HepG2 (cell line): ENCODE data around the gene SLC7A10. TPM values are rescaled to one million over a fixed set of nuclear protein-coding genes. Genes with fewer than 3 reads are reported as not detected.

Experiments
- ARID2 ChIP-seq: sonication (generic); formaldehyde crosslinking; IDR thresholded peaks from 2 replicates; pipeline ENCODE4 v1.8.1; 2022; ENCODE audit warnings: mild to moderate bottlenecking, missing genetic modification reagents, borderline replicate concordance
- ASH2L ChIP-seq: fragments of 300-600, 200-600 bp; sonication (generic); IDR thresholded peaks from 2 replicates; pipeline ENCODE4 v1.7.0; 2017; ENCODE audit warnings: low read depth, mild to moderate bottlenecking, moderate library complexity, mixed read lengths, low read length; ENCODE audit not compliant: insufficient read length
- HHEX ChIP-seq: IDR thresholded peaks from 2 replicates; pipeline ENCODE4 v1.6.1; 2016; ENCODE audit warnings: control low read depth
- MAF1 ChIP-seq: sonication (generic); formaldehyde crosslinking; IDR thresholded peaks from 2 replicates; pipeline ENCODE4 v1.5.0; 2020; ENCODE audit warnings: missing genetic modification reagents, borderline replicate concordance
- NKX3-1 ChIP-seq: sonication (generic); formaldehyde crosslinking; IDR thresholded peaks from 2 replicates; pipeline ENCODE4 v1.5.0; 2020; ENCODE audit warnings: missing genetic modification reagents
- POGZ ChIP-seq: sonication (generic); formaldehyde crosslinking; IDR thresholded peaks from 2 replicates; pipeline ENCODE4 v1.4.0; 2020; ENCODE audit warnings: mild to moderate bottlenecking, missing genetic modification reagents
- RFXAP ChIP-seq: sonication (generic); formaldehyde crosslinking; IDR thresholded peaks from 2 replicates; pipeline ENCODE4 v1.4.0; 2020; ENCODE audit warnings: missing genetic modification reagents, borderline replicate concordance
- TEAD2 ChIP-seq: sonication (generic); formaldehyde crosslinking; IDR thresholded peaks from 2 replicates; pipeline ENCODE4 v1.9.0; 2021; ENCODE audit warnings: missing genetic modification reagents
- ZFX ChIP-seq: sonication (generic); formaldehyde crosslinking; IDR thresholded peaks from 2 replicates; pipeline ENCODE4 v1.4.0; 2020; ENCODE audit warnings: mild to moderate bottlenecking, low read depth, missing genetic modification reagents, moderate library complexity
- ZNF562 ChIP-seq: sonication (generic); formaldehyde crosslinking; IDR thresholded peaks from 2 replicates; pipeline ENCODE4 v1.8.0; 2022; ENCODE audit warnings: missing genetic modification reagents, borderline replicate concordance
- ZNF605 ChIP-seq: sonication (generic); formaldehyde crosslinking; IDR thresholded peaks from 2 replicates; pipeline ENCODE4 v1.8.0; 2022; ENCODE audit warnings: mild to moderate bottlenecking, missing genetic modification reagents
- polyA plus RNA-seq, 8 experiments: library from polyadenylated mRNA; depleted of rRNA in 3 of 8; stranded (reverse) in 7 of 8; unstranded in 1 of 8; fragments of >200 nt; fragmentation: Illumina TruSeq in 4 of 8; extraction: Trizol in 4 of 8; gene quantifications; 2 replicates each; pipeline versions ENCODE4 v1.2.1 to v1.2.3, GENCODE V29; 2011 to 2016; ENCODE audit warnings: low read depth in 4 of 8, missing spikeins in 1 of 8, mixed read lengths in 1 of 8; ENCODE audit not compliant: insufficient read depth in 1 of 8
- total RNA-seq, 5 experiments: library from RNA; depleted of rRNA; stranded (reverse); fragments of >200 nt; fragmentation: Illumina TruSeq; extraction: Trizol; gene quantifications; 2 replicates each; pipeline ENCODE4 v1.2.3, GENCODE V29; 2016; ENCODE audit warnings: low read depth in 1 of 5
- TF ChIP-seq, protein P1 (sequence below): sonication (generic); formaldehyde crosslinking; IDR thresholded peaks from 2 replicates; pipeline ENCODE4 v1.4.0; 2020; ENCODE audit warnings: missing genetic modification reagents
- TF ChIP-seq, protein P2 (sequence below): sonication (generic); formaldehyde crosslinking; conservative IDR thresholded peaks from 2 replicates; pipeline ENCODE4 v1.4.0; 2020; ENCODE audit warnings: missing genetic modification reagents
- TF ChIP-seq, protein P3 (sequence below): sonication (generic); formaldehyde crosslinking; IDR thresholded peaks from 2 replicates; pipeline ENCODE4 v1.4.0; 2020; ENCODE audit warnings: missing genetic modification reagents
- TF ChIP-seq, protein P4 (sequence below): fragments of 450-650 bp; IDR thresholded peaks from 2 replicates; pipeline ENCODE4 v1.6.1; 2017
- TF ChIP-seq, protein P5 (sequence below): sonication (generic); formaldehyde crosslinking; IDR thresholded peaks from 2 replicates; pipeline ENCODE4 v1.5.0; 2020; ENCODE audit warnings: missing genetic modification reagents
- TF ChIP-seq, protein P6 (sequence below): sonication (generic); formaldehyde crosslinking; IDR thresholded peaks from 2 replicates; pipeline ENCODE4 v1.9.0; 2021; ENCODE audit warnings: mild to moderate bottlenecking, missing genetic modification reagents

The SLC7A10 gene
- total and polyA plus RNA-seq, 2 of the 13 experiments (the other 11 are each of a cell fraction or from before 2014, with no cell fraction given): 1.1 to 2.2 TPM

DNA sequence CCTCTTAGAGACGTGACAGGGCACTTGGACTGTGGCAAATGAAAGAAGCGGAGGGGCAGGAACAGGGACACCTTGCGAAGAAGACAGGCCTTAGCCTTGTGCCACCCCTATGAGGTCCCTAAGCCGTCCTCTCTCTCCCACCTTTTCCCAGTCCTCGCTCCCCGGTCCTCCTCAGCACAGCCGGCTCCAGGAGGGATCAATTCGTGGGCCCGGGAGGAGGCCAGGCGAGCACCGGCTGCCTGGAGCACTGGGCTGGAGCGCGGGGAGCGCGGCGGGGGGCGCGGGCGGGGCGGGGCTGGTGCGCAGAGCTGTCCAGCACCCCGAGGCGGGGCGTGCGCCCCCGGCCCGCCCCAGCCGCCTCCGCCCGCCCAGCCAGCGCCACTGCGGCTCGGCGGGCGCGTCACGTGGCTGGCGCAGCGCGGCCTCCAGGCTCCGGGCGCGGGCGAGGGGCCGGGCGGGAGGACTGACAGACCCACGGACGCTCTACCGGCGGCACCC lies 31.7 kb downstream of the SLC7A10 start, which contains the start of gene LRP3 (continued):
- TF ChIP-seq HHEX: no peak
- TF ChIP-seq NKX3-1 (CRISPR knock-in tag): no peak
- TF ChIP-seq, protein P1, sequence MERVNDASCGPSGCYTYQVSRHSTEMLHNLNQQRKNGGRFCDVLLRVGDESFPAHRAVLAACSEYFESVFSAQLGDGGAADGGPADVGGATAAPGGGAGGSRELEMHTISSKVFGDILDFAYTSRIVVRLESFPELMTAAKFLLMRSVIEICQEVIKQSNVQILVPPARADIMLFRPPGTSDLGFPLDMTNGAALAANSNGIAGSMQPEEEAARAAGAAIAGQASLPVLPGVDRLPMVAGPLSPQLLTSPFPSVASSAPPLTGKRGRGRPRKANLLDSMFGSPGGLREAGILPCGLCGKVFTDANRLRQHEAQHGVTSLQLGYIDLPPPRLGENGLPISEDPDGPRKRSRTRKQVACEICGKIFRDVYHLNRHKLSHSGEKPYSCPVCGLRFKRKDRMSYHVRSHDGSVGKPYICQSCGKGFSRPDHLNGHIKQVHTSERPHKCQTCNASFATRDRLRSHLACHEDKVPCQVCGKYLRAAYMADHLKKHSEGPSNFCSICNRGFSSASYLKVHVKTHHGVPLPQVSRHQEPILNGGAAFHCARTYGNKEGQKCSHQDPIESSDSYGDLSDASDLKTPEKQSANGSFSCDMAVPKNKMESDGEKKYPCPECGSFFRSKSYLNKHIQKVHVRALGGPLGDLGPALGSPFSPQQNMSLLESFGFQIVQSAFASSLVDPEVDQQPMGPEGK (CRISPR knock-in tag): peak; percentile 47; the same call in 1 of the 2 replicates
- TF ChIP-seq ZNF562: no peak
- no peak for TF ChIP-seq TEAD2 (CRISPR knock-in tag)
- TF ChIP-seq POGZ (CRISPR knock-in tag): no peak
- no peak for TF ChIP-seq MAF1 (CRISPR knock-in tag)
- TF ChIP-seq, protein P2, sequence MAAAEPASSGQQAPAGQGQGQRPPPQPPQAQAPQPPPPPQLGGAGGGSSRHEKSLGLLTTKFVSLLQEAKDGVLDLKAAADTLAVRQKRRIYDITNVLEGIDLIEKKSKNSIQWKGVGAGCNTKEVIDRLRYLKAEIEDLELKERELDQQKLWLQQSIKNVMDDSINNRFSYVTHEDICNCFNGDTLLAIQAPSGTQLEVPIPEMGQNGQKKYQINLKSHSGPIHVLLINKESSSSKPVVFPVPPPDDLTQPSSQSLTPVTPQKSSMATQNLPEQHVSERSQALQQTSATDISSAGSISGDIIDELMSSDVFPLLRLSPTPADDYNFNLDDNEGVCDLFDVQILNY (CRISPR knock-in tag): no peak
- TF ChIP-seq ZNF605 (CRISPR knock-in tag): no peak
- peak; percentile 28; the same call in 1 of the 2 replicates for TF ChIP-seq ZFX
- TF ChIP-seq RFXAP (CRISPR knock-in tag): no peak
- TF ChIP-seq, protein P3, sequence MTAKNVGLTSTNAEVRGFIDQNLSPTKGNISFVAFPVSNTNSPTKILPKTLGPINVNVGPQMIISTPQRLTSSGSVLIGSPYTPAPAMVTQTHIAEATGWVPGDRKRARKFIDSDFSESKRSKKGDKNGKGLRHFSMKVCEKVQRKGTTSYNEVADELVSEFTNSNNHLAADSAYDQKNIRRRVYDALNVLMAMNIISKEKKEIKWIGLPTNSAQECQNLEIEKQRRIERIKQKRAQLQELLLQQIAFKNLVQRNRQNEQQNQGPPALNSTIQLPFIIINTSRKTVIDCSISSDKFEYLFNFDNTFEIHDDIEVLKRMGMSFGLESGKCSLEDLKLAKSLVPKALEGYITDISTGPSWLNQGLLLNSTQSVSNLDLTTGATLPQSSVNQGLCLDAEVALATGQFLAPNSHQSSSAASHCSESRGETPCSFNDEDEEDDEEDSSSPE (CRISPR knock-in tag): peak; percentile 49; the same call in 1 of the 2 replicates
- TF ChIP-seq, protein P4, sequence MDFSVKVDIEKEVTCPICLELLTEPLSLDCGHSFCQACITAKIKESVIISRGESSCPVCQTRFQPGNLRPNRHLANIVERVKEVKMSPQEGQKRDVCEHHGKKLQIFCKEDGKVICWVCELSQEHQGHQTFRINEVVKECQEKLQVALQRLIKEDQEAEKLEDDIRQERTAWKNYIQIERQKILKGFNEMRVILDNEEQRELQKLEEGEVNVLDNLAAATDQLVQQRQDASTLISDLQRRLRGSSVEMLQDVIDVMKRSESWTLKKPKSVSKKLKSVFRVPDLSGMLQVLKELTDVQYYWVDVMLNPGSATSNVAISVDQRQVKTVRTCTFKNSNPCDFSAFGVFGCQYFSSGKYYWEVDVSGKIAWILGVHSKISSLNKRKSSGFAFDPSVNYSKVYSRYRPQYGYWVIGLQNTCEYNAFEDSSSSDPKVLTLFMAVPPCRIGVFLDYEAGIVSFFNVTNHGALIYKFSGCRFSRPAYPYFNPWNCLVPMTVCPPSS: no peak
- TF ChIP-seq, protein P5, sequence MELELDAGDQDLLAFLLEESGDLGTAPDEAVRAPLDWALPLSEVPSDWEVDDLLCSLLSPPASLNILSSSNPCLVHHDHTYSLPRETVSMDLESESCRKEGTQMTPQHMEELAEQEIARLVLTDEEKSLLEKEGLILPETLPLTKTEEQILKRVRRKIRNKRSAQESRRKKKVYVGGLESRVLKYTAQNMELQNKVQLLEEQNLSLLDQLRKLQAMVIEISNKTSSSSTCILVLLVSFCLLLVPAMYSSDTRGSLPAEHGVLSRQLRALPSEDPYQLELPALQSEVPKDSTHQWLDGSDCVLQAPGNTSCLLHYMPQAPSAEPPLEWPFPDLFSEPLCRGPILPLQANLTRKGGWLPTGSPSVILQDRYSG: no peak
- TF ChIP-seq, protein P6, sequence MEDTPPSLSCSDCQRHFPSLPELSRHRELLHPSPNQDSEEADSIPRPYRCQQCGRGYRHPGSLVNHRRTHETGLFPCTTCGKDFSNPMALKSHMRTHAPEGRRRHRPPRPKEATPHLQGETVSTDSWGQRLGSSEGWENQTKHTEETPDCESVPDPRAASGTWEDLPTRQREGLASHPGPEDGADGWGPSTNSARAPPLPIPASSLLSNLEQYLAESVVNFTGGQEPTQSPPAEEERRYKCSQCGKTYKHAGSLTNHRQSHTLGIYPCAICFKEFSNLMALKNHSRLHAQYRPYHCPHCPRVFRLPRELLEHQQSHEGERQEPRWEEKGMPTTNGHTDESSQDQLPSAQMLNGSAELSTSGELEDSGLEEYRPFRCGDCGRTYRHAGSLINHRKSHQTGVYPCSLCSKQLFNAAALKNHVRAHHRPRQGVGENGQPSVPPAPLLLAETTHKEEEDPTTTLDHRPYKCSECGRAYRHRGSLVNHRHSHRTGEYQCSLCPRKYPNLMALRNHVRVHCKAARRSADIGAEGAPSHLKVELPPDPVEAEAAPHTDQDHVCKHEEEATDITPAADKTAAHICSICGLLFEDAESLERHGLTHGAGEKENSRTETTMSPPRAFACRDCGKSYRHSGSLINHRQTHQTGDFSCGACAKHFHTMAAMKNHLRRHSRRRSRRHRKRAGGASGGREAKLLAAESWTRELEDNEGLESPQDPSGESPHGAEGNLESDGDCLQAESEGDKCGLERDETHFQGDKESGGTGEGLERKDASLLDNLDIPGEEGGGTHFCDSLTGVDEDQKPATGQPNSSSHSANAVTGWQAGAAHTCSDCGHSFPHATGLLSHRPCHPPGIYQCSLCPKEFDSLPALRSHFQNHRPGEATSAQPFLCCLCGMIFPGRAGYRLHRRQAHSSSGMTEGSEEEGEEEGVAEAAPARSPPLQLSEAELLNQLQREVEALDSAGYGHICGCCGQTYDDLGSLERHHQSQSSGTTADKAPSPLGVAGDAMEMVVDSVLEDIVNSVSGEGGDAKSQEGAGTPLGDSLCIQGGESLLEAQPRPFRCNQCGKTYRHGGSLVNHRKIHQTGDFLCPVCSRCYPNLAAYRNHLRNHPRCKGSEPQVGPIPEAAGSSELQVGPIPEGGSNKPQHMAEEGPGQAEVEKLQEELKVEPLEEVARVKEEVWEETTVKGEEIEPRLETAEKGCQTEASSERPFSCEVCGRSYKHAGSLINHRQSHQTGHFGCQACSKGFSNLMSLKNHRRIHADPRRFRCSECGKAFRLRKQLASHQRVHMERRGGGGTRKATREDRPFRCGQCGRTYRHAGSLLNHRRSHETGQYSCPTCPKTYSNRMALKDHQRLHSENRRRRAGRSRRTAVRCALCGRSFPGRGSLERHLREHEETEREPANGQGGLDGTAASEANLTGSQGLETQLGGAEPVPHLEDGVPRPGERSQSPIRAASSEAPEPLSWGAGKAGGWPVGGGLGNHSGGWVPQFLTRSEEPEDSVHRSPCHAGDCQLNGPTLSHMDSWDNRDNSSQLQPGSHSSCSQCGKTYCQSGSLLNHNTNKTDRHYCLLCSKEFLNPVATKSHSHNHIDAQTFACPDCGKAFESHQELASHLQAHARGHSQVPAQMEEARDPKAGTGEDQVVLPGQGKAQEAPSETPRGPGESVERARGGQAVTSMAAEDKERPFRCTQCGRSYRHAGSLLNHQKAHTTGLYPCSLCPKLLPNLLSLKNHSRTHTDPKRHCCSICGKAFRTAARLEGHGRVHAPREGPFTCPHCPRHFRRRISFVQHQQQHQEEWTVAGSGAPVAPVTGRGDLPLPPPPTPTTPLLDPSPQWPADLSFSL: no peak
- no peak for TF ChIP-seq ASH2L
- no peak for TF ChIP-seq ARID2 (CRISPR knock-in tag)
